IPS-NIHi7 (cell line): ENCODE measurements around the gene SLTM.
"Not testable (repeated sequence)": the region's sequence is repeated elsewhere in the genome, so short reads cannot be mapped to it uniquely, and the experiment has no call there.

Experiments used
- DNase-seq: peaks from one replicate; pipeline ENCODE4 v3.0.0; 2012; ENCODE audit warnings: mixed read lengths; ENCODE audit errors: extremely low spot score

SLTM gene

DNA sequence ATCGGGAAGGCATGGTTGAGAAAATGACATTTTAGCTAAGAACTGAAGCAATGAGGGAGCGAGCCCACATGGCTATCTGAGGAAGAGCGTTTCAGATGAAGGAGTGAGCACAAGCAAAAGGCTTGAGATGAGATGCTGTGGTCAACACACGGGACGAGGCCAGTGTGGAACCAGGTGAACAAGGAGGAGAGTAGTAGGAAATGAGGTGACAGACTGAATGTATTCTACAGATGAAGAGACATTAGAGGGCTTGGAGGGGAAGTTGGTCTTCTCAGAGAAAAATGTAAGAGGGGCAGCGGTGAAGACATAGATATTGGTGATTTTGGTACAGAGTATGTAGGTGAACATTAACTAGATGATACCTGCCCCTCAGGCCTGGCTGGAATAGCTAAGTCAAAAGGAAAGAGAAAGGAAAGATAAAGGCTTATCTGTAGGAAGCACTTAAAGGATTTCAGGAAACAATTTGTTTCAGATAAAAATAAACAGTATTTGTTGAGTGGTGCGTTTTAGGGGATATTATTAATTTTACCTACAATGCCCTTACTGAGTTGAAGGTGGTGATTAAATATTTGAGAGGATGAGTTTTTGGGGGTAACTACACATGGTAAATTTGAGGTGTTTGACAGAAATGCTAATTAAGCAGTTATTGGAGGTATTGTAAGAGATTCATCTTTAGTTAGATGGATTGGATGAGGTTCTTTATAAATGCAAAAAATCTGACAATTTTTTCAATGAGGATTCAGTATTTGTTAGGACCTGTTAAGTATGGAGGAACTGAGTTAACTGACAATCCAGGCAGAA lies 57.0 kb downstream of the SLTM start:
- no peak for DNase-seq

DNA sequence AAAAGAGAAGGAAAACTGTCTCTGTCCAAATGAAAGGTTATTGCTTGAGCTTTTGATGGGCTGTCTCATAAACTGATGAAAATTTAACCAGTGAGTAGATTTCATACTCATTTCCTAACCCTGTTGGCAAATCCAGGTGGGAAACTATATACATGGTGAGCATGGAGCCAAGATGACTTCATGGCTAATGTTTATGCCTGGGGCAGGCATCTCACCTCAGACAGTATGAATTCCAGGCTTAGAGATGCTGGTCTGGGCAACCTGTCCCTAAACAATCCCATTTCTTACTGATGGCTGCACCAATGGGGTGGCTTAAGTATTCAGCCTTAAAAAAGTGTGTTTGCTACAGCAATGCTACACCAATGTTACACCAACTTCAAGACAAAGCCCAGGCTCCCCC lies 58.1 kb downstream of the SLTM start:
- DNase-seq: no peak

DNA sequence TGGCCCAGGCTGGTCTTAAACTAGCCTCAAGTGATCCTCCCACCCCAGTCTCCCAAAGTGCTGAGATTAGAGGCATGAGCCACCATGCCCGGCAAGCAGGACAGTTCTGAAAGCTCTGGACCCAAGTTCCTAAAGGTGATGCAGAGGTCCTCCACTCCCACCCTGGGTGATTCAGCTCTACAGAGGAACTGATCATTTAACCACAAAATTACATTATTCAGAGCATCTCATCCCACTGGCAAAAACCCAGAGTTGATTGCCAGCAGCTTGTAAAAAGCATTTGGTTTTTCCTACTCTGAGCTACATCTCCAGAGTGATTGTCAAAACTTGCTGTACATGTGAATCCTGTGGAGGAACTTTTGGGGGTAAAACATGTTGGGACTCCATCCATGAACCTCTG lies 60.2 kb downstream of the SLTM start:
- no peak for DNase-seq

DNA sequence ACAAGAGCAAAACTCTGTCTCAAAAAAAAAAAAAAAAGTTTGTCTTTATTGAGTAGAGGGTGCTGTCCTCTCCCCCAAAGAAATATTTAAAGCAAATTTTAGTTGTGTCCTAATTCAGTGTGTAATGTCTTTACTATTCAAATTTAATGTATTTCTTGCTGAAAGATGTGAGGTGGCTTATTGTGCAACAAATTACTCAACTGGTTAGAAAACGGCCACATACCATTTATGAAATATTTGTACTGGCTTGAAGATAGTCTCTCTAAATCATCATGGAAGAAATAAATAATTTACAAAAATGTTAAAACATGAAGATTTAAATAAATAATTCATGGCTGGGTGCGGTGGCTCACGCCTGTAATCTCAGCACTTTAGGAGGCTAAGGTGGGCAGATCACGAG lies 63.0 kb downstream of the SLTM start:
- no peak for DNase-seq

DNA sequence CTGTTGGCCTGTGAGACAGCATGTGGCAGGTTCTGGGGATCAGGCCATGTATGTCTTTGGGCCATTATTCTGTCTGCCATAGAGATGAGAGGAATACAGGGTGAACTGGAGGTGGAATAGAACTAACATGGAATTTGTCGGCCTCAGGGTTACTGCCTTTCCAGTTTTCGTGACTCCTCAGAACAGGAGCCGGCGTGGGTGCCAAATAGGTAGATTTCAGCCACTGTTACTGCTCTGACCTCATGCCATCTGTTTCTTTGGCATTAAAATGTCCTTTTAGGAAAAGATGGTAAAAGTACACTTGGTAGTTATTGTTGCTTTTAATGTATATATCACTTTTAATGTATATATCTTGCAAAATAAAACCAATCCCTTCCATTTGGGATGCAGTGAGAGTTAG lies 65.6 kb downstream of the SLTM start:
- DNase-seq: no peak

DNA sequence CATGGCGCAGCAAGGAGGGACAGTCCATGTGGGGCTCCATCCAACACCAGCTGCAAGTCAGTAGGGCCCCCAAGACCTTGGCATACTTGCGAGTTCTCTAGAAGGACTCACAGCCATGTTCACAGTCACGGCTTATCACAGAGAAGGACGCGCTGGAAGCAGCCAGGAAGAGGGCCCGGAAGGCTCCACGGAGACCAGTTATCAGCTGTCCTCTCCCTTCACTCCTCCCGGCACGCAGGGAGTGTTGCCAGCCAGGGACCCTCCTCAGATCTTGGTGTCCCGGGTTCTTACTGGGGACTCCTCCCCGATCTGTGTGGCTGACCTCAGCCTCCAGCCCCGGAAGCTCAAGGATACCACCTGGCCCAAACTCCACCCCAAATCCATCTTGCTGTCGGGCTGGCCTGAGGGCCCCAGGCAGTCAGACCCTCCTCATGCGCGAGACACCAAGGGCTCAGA lies 68.0 kb downstream of the SLTM start:
- peak; percentile 18 for DNase-seq

DNA sequence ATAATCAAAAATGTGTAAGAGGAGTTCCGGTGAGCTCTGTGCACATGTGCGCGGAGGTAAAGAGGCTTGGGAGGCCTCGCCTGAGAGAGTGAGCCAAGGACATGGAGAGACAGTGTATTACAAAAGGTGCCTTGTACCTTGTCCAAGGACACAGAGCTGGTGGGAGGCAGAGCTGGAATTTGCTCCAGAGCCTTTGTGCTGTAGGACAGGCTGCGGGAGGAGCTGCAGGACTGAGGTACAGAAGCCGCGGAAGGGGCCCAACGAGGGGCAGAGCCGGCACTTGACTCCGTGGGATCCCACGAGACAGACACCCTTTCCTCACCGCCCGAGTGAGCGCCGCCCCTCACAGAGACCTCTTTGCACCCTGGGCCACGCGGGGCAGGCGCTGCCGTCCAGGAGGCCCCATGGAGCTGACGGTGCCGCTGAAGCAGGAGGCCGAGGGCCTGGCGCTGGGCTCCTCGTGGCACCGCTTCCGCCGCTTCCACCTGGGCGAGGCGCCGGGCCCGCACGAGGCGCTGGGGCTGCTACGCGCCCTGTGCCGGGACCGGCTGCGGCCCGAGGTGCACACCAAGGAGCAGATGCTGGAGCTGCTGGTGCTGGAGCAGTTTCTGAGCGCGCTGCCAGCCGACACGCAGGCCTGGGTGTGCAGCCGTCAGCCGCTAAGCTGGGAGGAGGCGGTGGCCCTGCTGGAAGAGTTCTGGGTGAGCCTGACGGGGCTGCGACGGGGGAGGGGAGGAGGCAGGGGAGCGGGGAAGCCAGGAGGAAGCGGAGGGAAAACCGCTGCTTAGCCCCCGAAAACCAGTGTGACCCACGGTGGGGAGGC lies 68.7 kb downstream of the SLTM start:
- DNase-seq: peak; percentile 49

DNA sequence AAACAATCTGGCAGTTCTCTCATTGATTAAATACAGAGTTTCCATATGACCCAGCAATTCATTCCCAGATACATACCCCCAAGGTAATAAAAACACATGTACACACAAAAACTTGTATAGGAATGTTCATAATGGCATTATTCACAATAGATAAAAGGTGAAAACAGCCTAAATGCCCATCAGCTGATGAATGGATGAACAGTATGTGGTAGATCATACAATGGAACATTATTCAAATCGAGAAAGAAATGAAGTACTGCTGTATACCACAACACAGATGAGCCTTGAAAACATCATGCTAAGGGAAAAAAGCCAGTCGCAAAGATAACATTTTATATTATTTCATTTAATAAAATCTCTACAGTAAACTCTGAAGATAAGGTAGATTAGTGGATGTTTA lies 71.2 kb downstream of the SLTM start:
- no peak for DNase-seq

DNA sequence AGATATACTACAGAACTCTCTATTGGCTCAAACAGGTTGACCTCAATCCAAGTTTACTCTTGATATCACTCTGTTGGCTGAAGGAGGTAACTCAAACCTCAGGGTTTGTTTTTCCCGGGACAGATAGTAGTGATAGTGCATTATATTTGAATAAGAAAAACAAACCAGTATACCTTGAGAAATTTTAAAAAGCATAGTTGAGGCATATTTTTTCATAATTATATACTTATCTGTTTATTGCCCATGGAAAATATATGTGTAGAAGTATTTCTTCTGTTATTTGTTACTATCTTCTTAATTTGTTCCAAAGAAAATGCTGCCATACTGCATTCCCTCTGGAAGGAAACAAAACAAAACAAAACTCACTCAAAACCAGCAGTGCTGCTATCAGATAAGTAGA lies 76.9 kb downstream of the SLTM start:
- DNase-seq: not testable (repeated sequence)

DNA sequence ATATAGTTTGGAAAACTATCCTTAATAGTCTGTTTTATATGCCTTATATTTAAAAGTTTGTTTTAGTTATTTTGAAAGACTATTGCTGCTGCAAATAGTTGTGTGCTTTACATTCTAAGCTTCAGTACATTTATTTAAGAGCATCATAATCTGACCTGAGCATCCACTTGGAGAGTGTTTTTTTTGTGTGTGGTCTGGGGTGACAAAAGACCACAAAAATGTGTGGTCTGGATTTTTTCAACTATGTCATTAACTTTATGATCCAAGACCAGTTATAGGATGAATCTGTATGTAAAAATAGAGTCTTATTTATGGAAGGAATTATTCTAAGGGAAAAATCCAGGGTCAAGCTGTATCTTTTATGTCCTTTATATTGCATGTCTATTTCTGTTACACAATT lies 77.4 kb downstream of the SLTM start:
- DNase-seq: no peak

DNA sequence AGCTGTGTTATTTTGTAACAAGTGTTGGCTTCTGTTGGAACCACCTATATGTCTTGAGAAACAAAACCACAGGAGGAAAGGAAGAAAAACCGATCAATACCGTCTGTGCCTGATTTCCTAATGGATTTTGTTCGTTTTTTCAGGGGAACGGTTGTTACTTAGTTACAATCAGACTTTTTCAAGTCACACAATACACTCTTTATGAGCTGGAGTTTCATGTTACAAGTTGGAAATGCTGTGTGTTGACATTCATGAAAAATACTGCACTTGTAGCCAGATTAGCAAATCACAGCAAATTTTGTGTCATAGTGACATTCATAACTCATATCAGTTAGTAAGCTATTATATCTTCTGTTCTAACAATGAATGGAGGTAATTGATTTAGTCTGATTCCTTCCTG lies 78.9 kb downstream of the SLTM start:
- DNase-seq: no peak

DNA sequence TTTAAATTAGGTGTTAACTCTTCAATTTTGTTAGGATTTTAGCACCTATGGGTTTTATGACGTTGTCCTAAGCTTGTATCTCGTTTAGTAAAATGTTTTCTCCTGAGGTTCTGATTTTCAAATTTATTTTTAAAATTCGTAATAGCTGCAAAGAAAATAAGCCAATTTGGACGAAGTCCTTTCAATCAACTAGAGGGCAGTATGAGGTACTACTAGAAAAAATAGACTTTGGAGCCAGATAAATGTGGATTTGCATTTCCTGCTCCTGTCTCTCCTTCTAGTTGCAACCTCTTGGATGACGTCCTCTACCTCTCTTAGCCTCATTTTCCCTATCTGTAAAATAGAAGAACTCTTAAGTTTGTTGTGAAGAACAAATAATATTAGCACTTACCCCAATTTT lies 81.1 kb downstream of the SLTM start:
- DNase-seq: peak; percentile 18

DNA sequence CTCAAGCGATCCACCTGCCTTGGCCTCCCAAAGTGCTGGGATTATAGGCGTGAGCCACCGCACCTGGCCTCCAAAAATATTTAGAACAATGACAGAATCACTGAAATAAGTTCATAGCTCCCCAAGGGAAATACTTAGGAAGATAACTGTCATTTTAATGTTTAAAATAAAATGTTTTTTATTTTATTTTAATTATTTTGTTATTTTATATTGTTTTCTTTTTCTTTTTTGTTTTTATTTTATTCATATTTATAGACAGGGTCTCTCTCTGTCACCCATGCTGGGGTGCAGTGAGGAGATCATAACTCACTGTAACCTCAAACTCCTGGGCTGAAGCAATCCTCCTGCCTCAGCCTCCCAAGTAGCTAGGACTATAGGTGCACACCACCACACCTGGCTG lies 82.3 kb downstream of the SLTM start:
- DNase-seq: not testable (repeated sequence)

DNA sequence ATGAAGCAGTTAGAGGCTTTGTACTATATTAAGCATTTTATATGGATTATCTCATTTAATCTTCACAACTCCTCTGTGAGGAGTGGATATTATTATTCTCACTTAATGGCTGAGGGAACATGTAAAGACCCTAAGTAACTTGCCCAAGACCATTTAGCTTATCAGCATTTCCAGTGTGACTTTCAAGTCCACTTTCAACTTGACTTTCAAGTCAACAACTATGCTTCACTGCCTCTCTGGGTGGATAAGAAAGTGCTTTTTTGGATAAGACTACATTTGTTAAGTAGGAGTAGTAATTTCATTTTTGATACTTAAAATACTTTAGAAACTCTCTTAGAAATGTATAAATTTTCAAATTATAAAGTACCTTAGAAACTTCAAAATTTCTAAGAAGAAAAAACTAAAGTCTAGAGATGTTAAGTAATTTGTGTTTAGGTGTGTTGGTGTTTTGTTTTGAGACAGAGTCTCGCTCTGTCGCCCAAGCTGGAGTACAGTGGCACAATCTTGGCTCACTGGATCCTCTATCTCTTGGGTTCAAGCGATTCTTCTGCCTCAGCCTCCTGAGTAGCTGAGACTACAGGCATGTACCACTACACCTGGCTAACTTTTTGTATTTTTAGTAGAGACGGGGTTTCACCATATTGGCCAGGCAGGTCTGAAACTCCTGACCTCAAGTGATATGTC lies 90.6 kb downstream of the SLTM start:
- no peak for DNase-seq

DNA sequence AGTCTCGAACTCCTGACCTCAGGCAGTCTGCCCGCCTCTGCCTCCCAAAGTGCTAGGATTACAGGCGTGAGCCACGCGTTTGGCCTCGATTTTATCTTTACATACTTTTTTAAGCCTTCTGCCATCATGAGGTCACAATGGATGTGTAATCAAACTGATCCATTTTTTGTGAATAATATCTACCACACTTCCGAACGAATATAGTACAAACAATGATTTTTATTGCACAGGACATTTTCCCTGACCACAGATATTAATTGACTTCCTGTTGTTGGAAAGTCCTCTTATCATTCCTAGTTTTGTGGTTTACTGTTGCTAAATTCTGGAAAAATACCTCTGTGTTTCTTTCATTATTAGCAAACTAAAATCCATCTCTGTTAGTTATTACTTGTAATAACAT lies 93.4 kb downstream of the SLTM start:
- DNase-seq: no peak

DNA sequence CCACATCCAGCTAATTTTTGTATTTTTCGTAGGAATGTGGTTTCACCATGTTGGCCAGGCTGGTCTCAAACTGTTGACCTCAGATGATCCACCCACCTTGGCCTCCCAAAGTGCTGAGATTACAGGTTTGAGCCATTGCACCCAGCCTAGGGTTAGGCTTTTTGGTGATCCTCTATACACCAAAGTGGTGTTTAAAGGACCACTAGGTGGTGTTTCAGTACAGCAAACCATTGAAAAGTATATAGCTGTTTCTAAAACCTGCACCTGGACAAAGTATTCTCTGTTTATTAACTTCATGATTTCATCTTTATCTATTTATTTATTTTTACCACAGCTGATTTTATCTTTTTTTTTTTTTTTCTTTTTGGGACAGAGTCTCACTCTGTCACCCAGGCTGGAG lies 94.0 kb downstream of the SLTM start:
- DNase-seq: peak; percentile 26

DNA sequence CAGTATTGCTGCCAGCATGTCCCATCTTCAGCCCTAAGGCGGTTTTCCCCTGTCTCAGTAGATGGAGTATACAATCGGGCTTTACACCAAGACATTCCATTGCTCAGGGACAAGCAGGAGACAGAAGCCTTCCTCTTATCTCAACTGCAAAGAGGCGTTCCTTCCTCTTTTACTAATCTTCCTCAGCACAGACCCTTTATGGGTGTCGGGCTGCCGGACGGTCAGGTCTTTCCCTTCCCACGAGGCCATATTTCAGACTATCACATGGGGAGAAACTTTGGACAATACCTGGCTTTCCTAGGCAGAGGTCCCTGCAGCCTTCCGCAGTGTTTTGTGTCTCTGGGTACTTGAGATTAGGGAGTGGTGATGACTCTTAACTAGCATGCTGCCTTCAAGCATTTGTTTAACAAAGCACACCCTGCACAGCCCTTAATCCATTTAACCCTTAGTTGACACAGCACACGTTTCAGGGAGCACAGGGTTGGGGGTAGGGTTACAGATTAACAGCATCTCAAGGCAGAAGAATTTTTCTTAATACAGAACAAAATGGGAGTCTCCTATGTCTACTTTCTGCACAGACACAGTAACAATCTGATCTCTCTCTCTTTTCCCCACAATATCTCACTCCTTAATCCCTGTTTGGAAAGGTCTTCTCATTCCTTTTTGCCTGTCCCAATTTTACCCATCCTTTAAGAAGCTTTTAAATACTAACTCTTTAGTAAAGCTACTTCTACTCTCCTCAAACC lies 99.6 kb downstream of the SLTM start:
- DNase-seq: not testable (repeated sequence)

DNA sequence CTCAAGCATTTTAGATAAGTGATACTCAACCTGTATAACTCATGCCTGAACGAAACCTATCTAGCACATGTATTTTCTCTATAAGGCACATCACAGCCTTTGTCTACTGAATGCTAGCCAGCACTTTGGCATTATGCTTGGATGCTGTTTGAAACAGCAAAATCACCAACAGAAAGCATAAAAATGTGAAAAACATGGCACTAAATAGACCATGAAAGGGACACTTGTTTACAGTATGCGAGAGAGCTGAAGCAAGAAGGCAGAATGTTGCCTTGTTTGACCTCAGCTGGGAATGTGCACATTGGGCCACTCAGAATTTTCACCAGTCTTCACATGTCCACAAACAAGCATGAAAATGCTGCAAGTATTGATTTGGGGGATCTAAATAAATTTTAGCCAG lies 102.9 kb downstream of the SLTM start:
- no peak for DNase-seq
